MM.1S (cell line): ENCODE results near the gene TNFRSF14.
A peak's percentile ranks its signal among the peaks of the same experiment; 100 is the strongest.

Experiments used
- DNase-seq: peaks from one replicate; pipeline ENCODE4 v3.0.0-alpha.2; 2015
- H2AFZ ChIP-seq: fragments of 300-600 bp; sonication (generic); 2 replicates; pipeline ENCODE4 v1.6.0; 2016; ENCODE audit warnings: antibody characterized with exemption, low read length
- H3F3A ChIP-seq: fragments of 300-600 bp; sonication (generic); 2 replicates; pipeline ENCODE4 v1.6.1; 2016; ENCODE audit warnings: mild to moderate bottlenecking, antibody characterized with exemption, low read length, moderate library complexity, mixed read lengths; ENCODE audit not compliant: insufficient read depth
- H3K27ac ChIP-seq: fragments of 300-600 bp; sonication (generic); 2 replicates; pipeline ENCODE4 v1.5.1; 2016; ENCODE audit warnings: mild to moderate bottlenecking, low read length
- H3K27me3 ChIP-seq: fragments of 300-600 bp; sonication (generic); replicated peaks from 2 replicates; pipeline ENCODE4 v1.6.0; 2016; ENCODE audit warnings: low read length; ENCODE audit not compliant: insufficient read depth
- H3K36me3 ChIP-seq: fragments of 300-600 bp; sonication (generic); replicated peaks from 2 replicates; pipeline ENCODE4 v1.6.1; 2016; ENCODE audit warnings: mild to moderate bottlenecking, low read length, mixed read lengths; ENCODE audit not compliant: insufficient read depth
- H3K4me1 ChIP-seq: fragments of 300-600 bp; sonication (generic); 2 replicates; pipeline ENCODE4 v1.6.1; 2016; ENCODE audit warnings: low read length, mixed read lengths
- H3K4me2 ChIP-seq: fragments of 300-600 bp; sonication (generic); 2 replicates; pipeline ENCODE4 v1.6.0; 2016; ENCODE audit warnings: low read depth, low read length
- H3K4me3 ChIP-seq: fragments of 300-600 bp; sonication (generic); 2 replicates; pipeline ENCODE4 v1.5.1; 2016; ENCODE audit warnings: low read length, mixed read lengths
- H3K79me2 ChIP-seq: fragments of 300-600 bp; sonication (generic); 2 replicates; pipeline ENCODE4 v1.6.1; 2016; ENCODE audit warnings: mixed run types, low read length, mixed read lengths
- H3K9ac ChIP-seq: fragments of 300-600 bp; sonication (generic); 2 replicates; pipeline ENCODE4 v1.6.1; 2016; ENCODE audit warnings: low read length, mixed read lengths
- H3K9me2 ChIP-seq: fragments of 300-600 bp; sonication (generic); replicated peaks from 2 replicates; pipeline ENCODE4 v1.6.1; 2016; ENCODE audit warnings: mild to moderate bottlenecking, low read length, mixed read lengths; ENCODE audit not compliant: insufficient read depth
- H3K9me3 ChIP-seq: fragments of 300-600 bp; sonication (generic); replicated peaks from 2 replicates; pipeline ENCODE4 v1.6.1; 2016; ENCODE audit warnings: mild to moderate bottlenecking, low read length, mixed read lengths; ENCODE audit not compliant: insufficient read depth
- H4K20me1 ChIP-seq: fragments of 300-600 bp; sonication (generic); 2 replicates; pipeline ENCODE4 v1.6.1; 2016; ENCODE audit warnings: mild to moderate bottlenecking, low read length, moderate library complexity, mixed read lengths; ENCODE audit not compliant: insufficient read depth
- CTCF ChIP-seq: fragments of 300-600 bp; sonication (generic); IDR thresholded peaks from 2 replicates; pipeline ENCODE4 v1.5.1; 2016; ENCODE audit warnings: antibody characterized with exemption, low read length, mixed read lengths
- EZH2 ChIP-seq: fragments of 300-600 bp; sonication (generic); optimal IDR thresholded peaks from 2 replicates; pipeline ENCODE3; 2017; ENCODE audit warnings: low read depth, mild to moderate bottlenecking, antibody characterized with exemption, low read length, mixed read lengths
- EZH2phosphoT487 ChIP-seq: fragments of 300-600 bp; sonication (generic); IDR thresholded peaks from 2 replicates; pipeline ENCODE4 v1.6.1; 2018; ENCODE audit warnings: antibody characterized with exemption, low read length

Gene TNFRSF14

GRCh38 chr1:2583331-2583791 is 27.2 kb downstream of the TNFRSF14 start:
- no peak for DNase-seq
- no peaks in the 10 kb centered on the region for H4K20me1 ChIP-seq
- no peak overlapping the region for H3K27ac ChIP-seq
- H3K9ac ChIP-seq = no peak overlapping the region
- H3K9me2 ChIP-seq = no peaks in the 10 kb centered on the region
- H3F3A ChIP-seq = 0 out of 2 replicates have a peak, but pooled peaks cover 8% of the 10 kb centered on the region
- no peak for TF ChIP-seq CTCF
- TF ChIP-seq EZH2phosphoT487 = no peak
- TF ChIP-seq EZH2 = no peak
- H3K27me3 ChIP-seq = peaks cover 66% of the 10 kb centered on the region
- H3K4me3 ChIP-seq = no peak overlapping the region
- H3K4me2 ChIP-seq = no peak overlapping the region
- no peaks in the 10 kb centered on the region for H3K79me2 ChIP-seq
- peaks cover 9% of the 10 kb centered on the region for H3K4me1 ChIP-seq
- H3K36me3 ChIP-seq = no peaks in the 10 kb centered on the region
- no peaks in the 10 kb centered on the region for H3K9me3 ChIP-seq
- H2AFZ ChIP-seq = no peak overlapping the region

- no peaks in the 10 kb centered on the region for H4K20me1 ChIP-seq
- no peak overlapping the region for H3K27ac ChIP-seq
- H3F3A ChIP-seq = 0 out of 2 replicates have a peak, but pooled peaks cover 4% of the 10 kb centered on the region
- H3K9me2 ChIP-seq = no peaks in the 10 kb centered on the region
- no peak for DNase-seq
- H3K36me3 ChIP-seq = no peaks in the 10 kb centered on the region
- H3K9ac ChIP-seq = no peak overlapping the region
- no peak overlapping the region for H2AFZ ChIP-seq
- H3K79me2 ChIP-seq = no peaks in the 10 kb centered on the region
- no peak overlapping the region for H3K4me2 ChIP-seq
- H3K4me1 ChIP-seq = peaks cover 5% of the 10 kb centered on the region
- H3K4me3 ChIP-seq = no peak overlapping the region
- peaks cover 61% of the 10 kb centered on the region for H3K27me3 ChIP-seq
- TF ChIP-seq EZH2 = no peak
- no peak for TF ChIP-seq EZH2phosphoT487
- H3K9me3 ChIP-seq = no peaks in the 10 kb centered on the region
These were observed 27.7 kb downstream of the TNFRSF14 start for GRCh38 chr1:2583871-2584351.

GRCh38 chr1:2584686-2585317 is 28.6 kb downstream of the TNFRSF14 start:
- Histone ChIP-seq H4K20me1 (no peaks in the 10 kb centered on the region), H3K4me1 (peaks cover 5% of the 10 kb centered on the region; the same call in 1 of the 2 replicates), H3F3A (0 out of 2 replicates have a peak, but pooled peaks cover 4% of the 10 kb centered on the region), H3K4me2 (peak overlapping the region; percentile 65), H3K27me3 (peaks cover 54% of the 10 kb centered on the region), H3K9me2 (no peaks in the 10 kb centered on the region), H3K9me3 (no peaks in the 10 kb centered on the region), H3K36me3 (no peaks in the 10 kb centered on the region), H3K79me2 (no peaks in the 10 kb centered on the region), H2AFZ (peak overlapping the region; percentile 31; the same call in 1 of the 2 replicates), H3K9ac (peak overlapping the region; percentile 62; the same call in 1 of the 2 replicates), H3K4me3 (peak overlapping the region; percentile 76), H3K27ac (no peak overlapping the region; the same call in 1 of the 2 replicates)
- TF ChIP-seq EZH2phosphoT487 = no peak
- DNase-seq = no peak

DNA sequence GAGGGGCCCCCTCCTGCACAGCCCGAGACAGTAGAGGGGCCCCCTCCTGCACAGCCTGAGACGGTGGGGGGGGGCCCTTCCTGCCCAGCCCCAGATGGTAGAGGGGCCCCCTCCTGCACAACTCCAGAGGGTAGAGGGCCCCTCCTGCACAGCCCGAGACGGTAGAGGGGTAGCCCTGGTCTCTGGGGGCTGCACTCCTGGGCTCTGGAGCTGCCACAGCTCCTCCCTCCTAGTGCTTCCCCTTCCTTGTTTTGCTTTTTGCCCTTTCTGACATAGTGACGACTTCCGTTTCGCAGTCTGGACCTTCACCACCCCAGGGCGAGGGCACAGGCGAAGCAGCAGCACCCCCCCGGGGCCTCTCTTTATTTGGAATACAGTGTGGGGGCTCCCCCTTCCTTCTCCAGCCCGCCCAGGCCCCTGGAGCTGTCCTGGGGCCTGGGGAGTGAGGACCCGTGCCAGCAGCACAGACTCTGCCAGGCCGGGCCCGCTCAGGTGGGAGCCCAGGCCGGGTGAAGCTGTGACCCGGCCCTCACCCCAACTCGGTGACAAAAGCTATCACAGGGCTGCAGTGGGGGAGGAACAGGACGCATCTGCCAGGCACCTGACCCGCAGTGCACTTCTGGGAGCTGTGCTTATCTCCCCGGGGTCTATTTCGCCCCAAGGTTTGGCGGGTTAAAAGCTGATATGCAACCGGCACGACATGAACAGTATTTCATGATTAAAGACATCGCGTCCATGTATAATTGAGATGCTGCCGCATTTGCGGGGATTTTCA is 29.3 kb downstream of the TNFRSF14 start:
- Histone ChIP-seq H3K4me3 (peak overlapping the region; percentile 76), H3F3A (0 out of 2 replicates have a peak, but pooled peaks cover 4% of the 10 kb centered on the region), H4K20me1 (no peaks in the 10 kb centered on the region), H3K4me1 (peaks cover 5% of the 10 kb centered on the region; the same call in 1 of the 2 replicates), H3K79me2 (no peaks in the 10 kb centered on the region), H3K9me3 (no peaks in the 10 kb centered on the region), H3K4me2 (peak overlapping the region; percentile 65), H3K36me3 (no peaks in the 10 kb centered on the region), H3K27ac (peak overlapping the region; percentile 65; the same call in 1 of the 2 replicates), H2AFZ (peak overlapping the region; percentile 31; the same call in 1 of the 2 replicates), H3K27me3 (peaks cover 51% of the 10 kb centered on the region), H3K9ac (peak overlapping the region; percentile 62), H3K9me2 (no peaks in the 10 kb centered on the region)
- no peak for TF ChIP-seq CTCF
- TF ChIP-seq EZH2 = no peak
- no peak for TF ChIP-seq EZH2phosphoT487
- DNase-seq = peak; percentile 68
